ENCODE data around the gene FAM177B. TPM values are rescaled to one million over a fixed set of nuclear protein-coding genes. Genes with fewer than 3 reads are reported as not detected.

FAM177B gene
- total RNA-seq, 4 donors from 2014 or later, result 4.0 to 13.9 TPM; not detected in 2

DNA sequence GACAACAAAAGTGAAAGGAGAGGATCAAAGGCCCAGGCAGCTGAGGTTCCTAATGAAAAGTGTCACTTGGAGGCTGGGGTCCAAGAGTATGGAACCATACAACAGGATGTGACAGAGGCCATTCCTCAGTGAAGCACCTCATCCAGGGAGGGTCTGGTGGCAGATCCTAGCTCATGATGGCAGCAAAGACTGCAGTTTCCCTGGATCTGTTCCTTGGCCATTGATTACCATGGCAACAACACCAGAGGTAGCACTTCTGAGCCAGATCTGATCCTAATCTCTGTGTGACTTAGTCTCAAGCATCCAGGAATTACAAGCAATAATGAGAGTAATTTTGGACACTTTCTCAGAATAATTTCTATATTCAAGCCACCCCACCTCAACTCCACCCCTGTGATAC lies 12.9 kb downstream of the FAM177B start:
- intact Hi-C loops (cut with DNase I; ENCODE audit: low total_unique reads), result loop anchor here (10.0 kb wide), 1 partner anchor 335 kb away; no protein-coding TSS in a partner anchor
- in situ Hi-C loops (cut with MboI; ENCODE audit: low pct_ligation_motif_present in 1 of 4, low pct_unique_long_range_greater_than_20kb in 1 of 4, low sequenced_read_pairs in 3 of 4), result no loop called here
- Histone ChIP-seq H3K4me3 (no peak overlapping the region), H3K9me3 (no peaks in the 10 kb centered on the region), H3K27me3 (no peaks in the 10 kb centered on the region), H3K4me1 (no peaks in the 10 kb centered on the region), H3K36me3 (no peaks in the 10 kb centered on the region), H3K27ac (no peak overlapping the region)
- TF ChIP-seq POLR2AphosphoS5 (IDR thresholded peaks at IDR 0.05) (no peak), CTCF (IDR thresholded peaks at IDR 0.05) (no peak), POLR2A (IDR thresholded peaks at IDR 0.05) (no peak), EP300 (IDR thresholded peaks at IDR 0.05; ENCODE audit: low read depth) (no peak)
- no peak for DNase-seq

DNA sequence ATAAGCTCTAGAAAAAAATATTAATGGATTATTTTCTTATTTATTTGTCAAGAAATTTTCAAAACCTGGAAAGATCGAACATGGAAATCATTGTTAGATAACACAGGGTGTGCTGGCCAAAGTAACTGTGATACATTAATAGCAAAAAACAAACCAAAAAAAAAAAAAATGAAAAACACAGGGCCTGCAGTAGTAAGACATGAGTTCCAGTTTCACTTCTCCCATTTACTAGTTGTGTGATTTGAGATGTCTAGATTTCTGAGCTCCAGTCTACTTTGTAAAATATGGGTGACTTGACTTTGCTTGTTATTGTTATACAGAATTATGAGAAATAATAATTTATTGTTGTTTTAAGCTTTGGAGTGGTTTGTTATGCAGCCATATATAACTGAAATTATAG lies 13.6 kb downstream of the FAM177B start:
- H3K27me3 ChIP-seq, result no peaks in the 10 kb centered on the region
- H3K27ac ChIP-seq, result no peak overlapping the region
- DNase-seq, result no peak
- in situ Hi-C loops (cut with MboI; ENCODE audit: low pct_ligation_motif_present in 1 of 4, low pct_unique_long_range_greater_than_20kb in 1 of 4, low sequenced_read_pairs in 3 of 4) (no loop called here), intact Hi-C loops (cut with DNase I; ENCODE audit: low total_unique reads) (loop anchor here (10.0 kb wide), 1 partner anchor 334 kb away; no protein-coding TSS in a partner anchor)
- H3K36me3 ChIP-seq, result no peaks in the 10 kb centered on the region
- TF ChIP-seq EP300 (IDR thresholded peaks at IDR 0.05; ENCODE audit: low read depth) (no peak), POLR2A (IDR thresholded peaks at IDR 0.05) (no peak), CTCF (IDR thresholded peaks at IDR 0.05) (no peak), POLR2AphosphoS5 (IDR thresholded peaks at IDR 0.05) (no peak)
- no peaks in the 10 kb centered on the region for H3K9me3 ChIP-seq
- WGBS, 2 donors (ENCODE audit: low coverage in 1 of 2), result 81 to 95% methylated on average over 1 of the region's 1 CpG
- no peaks in the 10 kb centered on the region for H3K4me1 ChIP-seq
- no peak overlapping the region for H3K4me3 ChIP-seq

GRCh38 chr1:222751255-222751654 lies 14.3 kb downstream of the FAM177B start:
- no peaks in the 10 kb centered on the region for H3K4me1 ChIP-seq
- H3K4me3 ChIP-seq, result no peak overlapping the region
- no peaks in the 10 kb centered on the region for H3K36me3 ChIP-seq
- H3K27ac ChIP-seq, result no peak overlapping the region
- 68 to 78% methylated on average over 3 of the region's 3 CpGs for WGBS, 2 donors (ENCODE audit: low coverage in 1 of 2)
- H3K9me3 ChIP-seq, result no peaks in the 10 kb centered on the region
- in situ Hi-C loops (cut with MboI; ENCODE audit: low pct_ligation_motif_present in 1 of 4, low pct_unique_long_range_greater_than_20kb in 1 of 4, low sequenced_read_pairs in 3 of 4) (no loop called here), intact Hi-C loops (cut with DNase I; ENCODE audit: low total_unique reads) (loop anchor here (10.0 kb wide), 1 partner anchor 334 kb away; no protein-coding TSS in a partner anchor)
- TF ChIP-seq POLR2A (IDR thresholded peaks at IDR 0.05) (no peak), EP300 (IDR thresholded peaks at IDR 0.05; ENCODE audit: low read depth) (no peak), CTCF (IDR thresholded peaks at IDR 0.05) (no peak), POLR2AphosphoS5 (IDR thresholded peaks at IDR 0.05) (no peak)
- H3K27me3 ChIP-seq, result no peaks in the 10 kb centered on the region
- DNase-seq, result no peak

GRCh38 chr1:222754366-222755139 lies 17.6 kb downstream of the FAM177B start:
- WGBS, 2 donors (ENCODE audit: low coverage in 1 of 2), result 78 to 97% methylated on average over 6 to 10 of the region's 10 CpGs
- in situ Hi-C loops (cut with MboI; ENCODE audit: low pct_ligation_motif_present in 1 of 4, low pct_unique_long_range_greater_than_20kb in 1 of 4, low sequenced_read_pairs in 3 of 4) (no loop called here), intact Hi-C loops (cut with DNase I; ENCODE audit: low total_unique reads) (loop anchor here (10.0 kb wide), 1 partner anchor 330 kb away; no protein-coding TSS in a partner anchor)
- peak; percentile 31 for DNase-seq
- Histone ChIP-seq H3K27ac (peak overlapping the region; percentile 18 to 38 (median 31)), H3K4me3 (no peak overlapping the region), H3K36me3 (no peaks in the 10 kb centered on the region), H3K4me1 (peaks cover 0 to 9% (median 0%) of the 10 kb centered on the region in 4 donors), H3K27me3 (no peaks in the 10 kb centered on the region), H3K9me3 (no peaks in the 10 kb centered on the region)
- no peak for TF ChIP-seq POLR2A (IDR thresholded peaks at IDR 0.05)
- TF ChIP-seq EP300 (IDR thresholded peaks at IDR 0.05; ENCODE audit: low read depth), result no peak
- TF ChIP-seq CTCF (IDR thresholded peaks at IDR 0.05), result no peak
- TF ChIP-seq POLR2AphosphoS5 (IDR thresholded peaks at IDR 0.05), result no peak
